Mesendoderm (in vitro differentiated cells): ENCODE measurements around the gene ELMOD3.
A peak's percentile ranks its signal among the peaks of the same experiment; 100 is the strongest.
"Not testable (repeated sequence)": the region's sequence is repeated elsewhere in the genome, so short reads cannot be mapped to it uniquely, and the experiment has no call there.

Source experiments
- DNase-seq: peaks from one replicate; pipeline ENCODE4 v3.0.0; 2013
- H2AK5ac ChIP-seq: 2 replicates; pipeline ENCODE4 v1.6.1; 2013; ENCODE audit warnings: low read length, inconsistent platforms
- H2BK120ac ChIP-seq: 2 replicates; pipeline ENCODE4 v1.6.1; 2013; ENCODE audit warnings: low read depth, mild to moderate bottlenecking, low read length, moderate library complexity, mixed read lengths
- H2BK15ac ChIP-seq: replicated peaks from 2 replicates; pipeline ENCODE4 v1.6.1; 2013; ENCODE audit warnings: low read depth, mild to moderate bottlenecking, moderate library complexity
- H2BK5ac ChIP-seq: 2 replicates; pipeline ENCODE4 v1.6.1; 2013; ENCODE audit warnings: low read length, inconsistent platforms
- H3K18ac ChIP-seq: 2 replicates; pipeline ENCODE4 v1.6.1; 2013; ENCODE audit warnings: mild to moderate bottlenecking, low read length, mixed read lengths
- H3K23ac ChIP-seq: one replicate; pipeline ENCODE4 v1.6.1; 2013; ENCODE audit warnings: low read length
- H3K27ac ChIP-seq: 2 replicates; pipeline ENCODE4 v1.5.1; 2013; ENCODE audit warnings: low read depth, mild to moderate bottlenecking, inconsistent platforms, low read length, moderate library complexity
- H3K27me3 ChIP-seq: 2 replicates; pipeline ENCODE4 v1.6.1; 2013; ENCODE audit warnings: low read length, control low read depth, mild to moderate bottlenecking, inconsistent platforms; ENCODE audit not compliant: insufficient read depth, poor library complexity
- H3K36me3 ChIP-seq: 2 replicates; pipeline ENCODE4 v1.6.1; 2013; ENCODE audit warnings: low read length, inconsistent platforms; ENCODE audit not compliant: control insufficient read depth, insufficient read depth
- H3K4ac ChIP-seq: one replicate; pipeline ENCODE4 v1.6.1; 2013; ENCODE audit warnings: low read depth, mild to moderate bottlenecking, low read length, moderate library complexity
- H3K4me1 ChIP-seq: 2 replicates; pipeline ENCODE4 v1.6.1; 2013; ENCODE audit warnings: low read depth, low read length, inconsistent platforms; ENCODE audit not compliant: control insufficient read depth
- H3K4me2 ChIP-seq: 2 replicates; pipeline ENCODE4 v1.6.1; 2013; ENCODE audit warnings: low read length
- H3K4me3 ChIP-seq: 2 replicates; pipeline ENCODE4 v1.5.1; 2013; ENCODE audit warnings: mild to moderate bottlenecking, low read length
- H3K56ac ChIP-seq: one replicate; pipeline ENCODE4 v1.6.1; 2013; ENCODE audit warnings: low read length
- H3K79me1 ChIP-seq: 2 replicates; pipeline ENCODE4 v1.6.1; 2013; ENCODE audit warnings: low read length, inconsistent platforms
- H3K79me2 ChIP-seq: 2 replicates; pipeline ENCODE4 v1.6.1; 2013; ENCODE audit warnings: mild to moderate bottlenecking, low read length; ENCODE audit not compliant: control insufficient read depth, insufficient read depth
- H3K9ac ChIP-seq: 2 replicates; pipeline ENCODE4 v1.6.1; 2013; ENCODE audit warnings: low read length, inconsistent platforms
- H4K5ac ChIP-seq: one replicate; pipeline ENCODE4 v1.6.1; 2013; ENCODE audit warnings: low read length
- H4K8ac ChIP-seq: one replicate; pipeline ENCODE4 v1.6.1; 2013; ENCODE audit warnings: low read depth, mild to moderate bottlenecking, control low read depth, low read length, moderate library complexity
- WGBS: extraction: QIAGEN DNeasy Blood & Tissue Kit; methylation state at CpG from one replicate; pipeline ENCODE4 v1.1.7; 2013; ENCODE audit warnings: low lambda C conversion rate, missing lambda C conversion rate; ENCODE audit not compliant: insufficient coverage; ENCODE audit errors: extremely low coverage; 5-methylcytosine and 5-hydroxymethylcytosine counted together

Gene ELMOD3

GRCh38 chr2:85343207-85343895 lies 11.2 kb upstream of the ELMOD3 start:
- H2BK15ac ChIP-seq, H3K4me1 ChIP-seq: not testable (repeated sequence)
- WGBS, result no CpG with 5 or more reads among the region's 10 CpGs

DNA sequence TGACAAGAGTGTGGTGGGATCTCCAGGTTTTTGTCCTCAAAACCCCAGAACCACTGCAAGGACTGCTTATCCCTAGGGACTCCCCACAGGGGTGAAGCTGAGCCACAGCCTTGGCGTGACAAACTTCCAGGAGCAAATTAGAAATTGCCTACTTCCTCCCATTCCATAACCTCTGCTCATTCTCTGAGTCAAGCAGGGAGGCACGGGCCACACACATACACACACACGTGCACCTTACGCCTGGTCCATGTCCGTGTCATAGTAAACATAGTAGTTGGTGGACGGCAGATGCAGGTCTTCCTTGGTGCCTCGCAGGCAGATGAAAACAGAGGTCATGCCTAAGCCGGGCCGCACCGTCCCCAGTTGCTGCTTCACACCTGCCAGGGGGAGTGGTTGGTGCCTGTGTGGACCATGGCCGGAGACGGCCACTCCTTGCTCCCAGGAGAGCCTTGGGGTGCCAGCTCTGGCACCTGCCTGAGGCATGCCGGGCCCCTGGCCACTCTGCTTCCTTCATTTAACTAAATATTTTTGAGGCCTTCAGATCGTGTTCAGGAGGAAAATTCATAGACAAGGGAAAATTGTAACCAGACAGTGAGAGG lies 10.1 kb upstream of the ELMOD3 start:
- no peak overlapping the region for H2AK5ac ChIP-seq
- no peak overlapping the region for H3K9ac ChIP-seq
- no peak overlapping the region for H4K5ac ChIP-seq
- no peak overlapping the region for H2BK120ac ChIP-seq
- no peak overlapping the region for H3K4ac ChIP-seq
- WGBS, result no CpG with 5 or more reads among the region's 14 CpGs
- H3K79me2 ChIP-seq, result no peaks in the 10 kb centered on the region
- H3K23ac ChIP-seq, result no peak overlapping the region
- H3K4me3 ChIP-seq, result no peak overlapping the region
- no peak overlapping the region for H3K27ac ChIP-seq
- H2BK15ac ChIP-seq, result no peak overlapping the region
- H3K56ac ChIP-seq, result no peak overlapping the region
- no peak overlapping the region for H3K18ac ChIP-seq
- H3K27me3 ChIP-seq, result no peaks in the 10 kb centered on the region
- no peak for DNase-seq
- no peak overlapping the region for H3K4me2 ChIP-seq
- H2BK5ac ChIP-seq, result no peak overlapping the region
- no peaks in the 10 kb centered on the region for H3K4me1 ChIP-seq
- H3K79me1 ChIP-seq, result no peaks in the 10 kb centered on the region
- H3K36me3 ChIP-seq, result peaks cover 4% of the 10 kb centered on the region
- no peak overlapping the region for H4K8ac ChIP-seq

More at GRCh38 chr2:85343207-85343895, 11.2 kb upstream of the ELMOD3 start:
- not testable (repeated sequence) for H3K4ac ChIP-seq, H2BK5ac ChIP-seq, H3K56ac ChIP-seq, H3K79me2 ChIP-seq, DNase-seq, H3K4me3 ChIP-seq, H3K79me1 ChIP-seq, H3K18ac ChIP-seq, H3K27me3 ChIP-seq, H4K5ac ChIP-seq, H3K27ac ChIP-seq, H3K9ac ChIP-seq, H2BK120ac ChIP-seq, H3K4me2 ChIP-seq, H3K36me3 ChIP-seq, H3K23ac ChIP-seq, H2AK5ac ChIP-seq, H4K8ac ChIP-seq

GRCh38 chr2:85347599-85347998 lies 7.0 kb upstream of the ELMOD3 start:
- Histone ChIP-seq H4K8ac (no peak overlapping the region), H3K18ac (no peak overlapping the region), H3K56ac (no peak overlapping the region), H2BK5ac (no peak overlapping the region), H3K79me1 (no peaks in the 10 kb centered on the region), H4K5ac (no peak overlapping the region), H3K79me2 (no peaks in the 10 kb centered on the region), H3K4me2 (no peak overlapping the region), H2BK15ac (no peak overlapping the region), H2AK5ac (no peak overlapping the region), H2BK120ac (no peak overlapping the region), H3K4me3 (no peak overlapping the region), H3K23ac (no peak overlapping the region), H3K4ac (no peak overlapping the region), H3K36me3 (peaks cover 3% of the 10 kb centered on the region), H3K27ac (no peak overlapping the region), H3K9ac (no peak overlapping the region), H3K4me1 (no peaks in the 10 kb centered on the region), H3K27me3 (no peaks in the 10 kb centered on the region)
- WGBS, result no CpG with 5 or more reads among the region's 3 CpGs
- no peak for DNase-seq

DNA sequence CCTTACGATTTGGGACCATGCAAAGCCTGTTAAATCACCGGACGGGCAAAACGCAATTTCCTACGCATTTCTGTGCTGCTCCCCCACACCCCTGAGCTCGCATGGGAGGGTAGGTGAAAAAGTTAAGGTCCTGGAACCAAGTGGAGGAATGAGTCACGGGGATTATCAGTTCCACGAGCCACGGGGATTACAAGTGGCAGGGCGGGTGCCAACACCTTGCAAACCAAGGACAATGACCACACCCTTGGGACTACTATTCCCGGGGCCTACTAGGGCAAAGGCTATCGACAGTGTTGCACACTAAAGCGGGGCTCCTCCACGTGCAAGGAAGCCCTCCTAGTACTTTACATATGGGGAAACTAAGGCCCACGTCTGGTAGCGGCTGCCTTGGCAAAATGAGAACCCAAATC lies 688 bp upstream of the ELMOD3 start:
- no peak overlapping the region for H3K4ac ChIP-seq
- peak overlapping the region; percentile 60 for H3K4me3 ChIP-seq
- H3K4me2 ChIP-seq, result peak overlapping the region; percentile 72
- peaks cover 4% of the 10 kb centered on the region for H3K79me1 ChIP-seq
- H3K18ac ChIP-seq, result peak overlapping the region; percentile 20
- H3K27me3 ChIP-seq, result no peaks in the 10 kb centered on the region
- peaks cover 1% of the 10 kb centered on the region for H3K36me3 ChIP-seq
- peak overlapping the region; percentile 68 for H3K23ac ChIP-seq
- no peak overlapping the region for H4K5ac ChIP-seq
- no peak overlapping the region for H4K8ac ChIP-seq
- peak overlapping the region; percentile 89 for H3K56ac ChIP-seq
- H2AK5ac ChIP-seq, result peak overlapping the region; percentile 61
- H2BK15ac ChIP-seq, result no peak overlapping the region
- H3K79me2 ChIP-seq, result no peaks in the 10 kb centered on the region
- H3K9ac ChIP-seq, result peak overlapping the region; percentile 78
- H3K4me1 ChIP-seq, result peaks cover 6% of the 10 kb centered on the region
- H3K27ac ChIP-seq, result no peak overlapping the region
- H2BK120ac ChIP-seq, result no peak overlapping the region
- WGBS, result no CpG with 5 or more reads among the region's 16 CpGs
- peak overlapping the region; percentile 4 for H2BK5ac ChIP-seq
- peak; percentile 9 for DNase-seq

GRCh38 chr2:85355073-85355410 lies 473 bp downstream of the ELMOD3 start:
- H3K9ac ChIP-seq, result peak overlapping the region; percentile 85
- no peak overlapping the region for H2AK5ac ChIP-seq
- H2BK15ac ChIP-seq, result no peak overlapping the region
- H3K36me3 ChIP-seq, result peaks cover 1% of the 10 kb centered on the region
- peak; percentile 23 for DNase-seq
- WGBS, result no CpG with 5 or more reads among the region's 10 CpGs
- no peak overlapping the region for H3K23ac ChIP-seq
- no peak overlapping the region for H4K8ac ChIP-seq
- peak overlapping the region; percentile 87 for H3K4me3 ChIP-seq
- H2BK5ac ChIP-seq, result no peak overlapping the region
- H2BK120ac ChIP-seq, result no peak overlapping the region
- H4K5ac ChIP-seq, result no peak overlapping the region
- H3K4me2 ChIP-seq, result peak overlapping the region; percentile 79
- peaks cover 6% of the 10 kb centered on the region for H3K4me1 ChIP-seq
- no peaks in the 10 kb centered on the region for H3K79me2 ChIP-seq
- no peak overlapping the region for H3K18ac ChIP-seq
- H3K4ac ChIP-seq, result peak overlapping the region; percentile 73
- peak overlapping the region; percentile 1 for H3K27ac ChIP-seq
- peaks cover 4% of the 10 kb centered on the region for H3K79me1 ChIP-seq
- H3K56ac ChIP-seq, result peak overlapping the region; percentile 94
- H3K27me3 ChIP-seq, result no peaks in the 10 kb centered on the region
